ENCODE measurements around the gene CTXN2.

CTXN2 gene

DNA sequence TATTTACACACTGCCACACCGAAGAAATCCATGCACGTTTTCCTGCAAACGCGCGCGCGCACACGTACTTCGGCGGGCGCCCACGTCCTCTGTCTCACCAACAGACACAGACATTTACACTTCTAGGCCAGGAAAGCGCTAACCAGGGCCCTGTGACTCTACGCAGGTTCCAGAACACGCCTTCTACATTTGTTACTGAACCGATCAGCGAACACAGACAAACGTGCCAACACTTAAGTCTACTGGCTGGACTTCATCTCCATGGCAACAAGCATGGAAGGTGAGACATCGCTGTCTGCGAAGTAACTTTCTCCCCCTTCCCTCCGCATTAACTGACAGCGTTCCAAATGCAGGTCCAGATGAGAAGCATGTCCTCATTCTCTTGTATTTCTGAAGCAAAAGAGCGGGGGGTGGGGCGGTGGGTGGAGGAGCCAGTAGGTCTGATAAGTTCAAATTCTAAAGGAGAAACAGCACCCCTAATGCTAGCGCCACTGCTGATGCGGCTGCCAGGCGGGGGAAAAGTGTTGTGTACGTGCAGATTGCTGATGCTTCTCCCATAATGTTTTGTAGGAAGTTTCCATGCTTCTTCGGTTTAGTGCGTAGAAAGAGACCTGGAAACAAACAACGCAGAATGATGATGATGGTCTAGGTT lies at the start of gene CTXN2:
Gene CTXN2, plus strand, starts transcription at position 92 of the 652 bp plus-strand sequence. CDS start 9,636 bp downstream, outside the sequence.
- no peak for DNase-seq

DNA sequence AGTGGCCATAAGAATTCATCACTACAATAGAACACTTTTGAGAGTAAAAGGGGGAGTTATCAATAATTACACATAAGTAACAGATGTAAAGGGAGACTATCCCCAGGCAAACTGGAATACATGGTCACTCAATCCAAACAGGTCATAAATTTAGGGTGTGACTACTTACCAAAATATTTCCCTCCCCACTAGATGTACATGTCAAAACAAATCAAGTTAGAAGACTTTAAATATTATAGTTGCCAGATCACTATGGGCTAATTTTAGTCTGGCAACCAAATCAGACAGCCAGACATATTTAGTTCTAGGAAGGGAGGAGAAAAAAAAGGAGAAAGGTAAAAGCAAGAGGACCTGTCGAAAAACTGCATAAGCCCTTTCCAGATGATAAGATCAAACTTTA lies 47.6 kb upstream of the CTXN2 start:
- DNase-seq, result no peak

DNA sequence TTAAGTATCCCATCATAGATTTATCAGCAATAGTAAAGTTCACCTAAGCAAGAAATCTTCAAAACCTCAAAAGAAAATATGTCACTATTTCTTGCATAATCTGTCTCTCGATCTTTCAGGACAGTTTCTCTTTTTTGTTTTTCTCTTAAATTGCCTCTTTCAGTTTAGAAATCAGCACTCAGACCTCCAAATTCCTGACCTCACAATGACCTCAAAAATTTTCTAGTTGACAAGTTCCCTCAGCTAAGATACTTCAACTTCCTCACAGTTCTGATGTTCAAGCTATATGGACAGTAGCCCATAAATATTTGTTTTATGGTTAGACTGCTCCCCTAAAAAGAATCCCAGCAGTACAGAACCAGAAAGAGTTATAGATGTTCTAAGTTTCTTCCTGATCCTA lies 46.6 kb upstream of the CTXN2 start:
- DNase-seq, result no peak

DNA sequence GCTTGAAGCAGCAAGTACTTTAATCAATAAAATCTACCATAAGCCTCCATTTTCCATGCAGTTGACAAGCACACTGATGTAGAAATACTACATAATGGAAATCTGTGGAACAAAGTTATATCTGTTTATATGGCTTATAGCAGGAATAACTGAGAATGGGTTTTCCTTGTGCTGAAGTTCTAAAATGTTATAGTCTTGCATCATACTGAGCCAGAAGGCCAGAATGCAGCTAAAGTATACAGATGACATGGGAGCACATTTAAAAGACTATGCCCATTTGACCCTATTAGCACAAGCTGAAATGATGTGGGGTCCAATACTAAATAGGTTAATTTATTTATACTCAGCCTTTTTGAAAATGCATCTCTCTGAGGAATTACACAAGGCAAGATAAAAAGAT lies 45.5 kb upstream of the CTXN2 start:
- DNase-seq, result no peak

DNA sequence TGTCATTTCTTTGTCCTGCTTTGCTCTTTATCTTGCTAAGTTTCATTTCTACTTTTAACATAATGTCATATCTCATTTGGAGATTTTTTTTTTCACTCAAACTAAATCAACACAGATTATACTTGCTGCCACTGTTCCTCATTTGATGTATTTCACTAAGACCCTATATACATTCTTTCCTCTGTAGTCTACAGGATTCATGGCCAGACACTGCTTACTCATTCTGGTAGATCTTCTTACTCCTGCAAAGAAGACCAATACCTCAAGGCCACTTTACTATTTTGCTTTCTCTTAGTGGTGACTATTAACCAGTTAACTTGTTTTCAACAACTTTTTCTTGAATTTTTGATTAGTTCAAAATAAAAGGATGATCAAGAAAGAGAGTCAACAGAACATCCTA lies 44.1 kb upstream of the CTXN2 start:
- DNase-seq, result no peak

DNA sequence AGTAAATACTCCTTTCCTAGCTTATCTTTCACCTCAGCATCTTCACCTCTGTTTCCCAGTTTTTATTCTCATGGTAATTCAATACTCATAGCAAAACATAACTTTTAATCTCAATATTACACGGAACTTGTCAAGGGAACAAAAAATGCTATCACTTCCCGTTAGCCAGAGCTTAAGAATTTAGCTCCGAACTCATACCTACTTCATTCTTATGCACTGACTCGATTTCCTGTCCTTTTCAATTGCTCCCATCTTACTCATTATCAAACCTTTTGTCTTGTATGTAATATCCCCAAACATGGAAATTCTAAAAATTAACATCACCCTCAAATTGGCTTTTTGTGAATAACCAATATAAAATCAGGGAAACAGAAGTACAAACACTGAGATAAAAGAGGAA lies 41.6 kb upstream of the CTXN2 start:
- DNase-seq, result no peak

DNA sequence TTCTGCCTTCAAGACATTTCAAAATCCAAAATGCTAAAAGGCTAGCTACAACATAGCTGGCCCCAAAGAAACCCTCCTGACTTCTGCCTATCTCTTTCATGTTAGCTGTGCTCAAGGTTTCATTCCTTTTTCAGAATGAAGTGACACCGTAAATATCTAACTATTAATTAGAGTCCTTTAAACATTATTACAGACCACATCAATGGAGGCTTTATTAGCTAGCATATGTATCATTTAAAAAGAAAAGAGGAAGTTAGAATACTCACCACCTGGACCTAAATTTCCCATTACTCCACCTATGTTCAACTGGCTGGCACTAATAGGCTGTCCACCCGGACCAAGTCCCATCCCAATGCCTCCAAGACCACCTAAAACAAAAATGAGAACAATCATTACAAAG lies 37.9 kb upstream of the CTXN2 start:
- DNase-seq, result no peak

DNA sequence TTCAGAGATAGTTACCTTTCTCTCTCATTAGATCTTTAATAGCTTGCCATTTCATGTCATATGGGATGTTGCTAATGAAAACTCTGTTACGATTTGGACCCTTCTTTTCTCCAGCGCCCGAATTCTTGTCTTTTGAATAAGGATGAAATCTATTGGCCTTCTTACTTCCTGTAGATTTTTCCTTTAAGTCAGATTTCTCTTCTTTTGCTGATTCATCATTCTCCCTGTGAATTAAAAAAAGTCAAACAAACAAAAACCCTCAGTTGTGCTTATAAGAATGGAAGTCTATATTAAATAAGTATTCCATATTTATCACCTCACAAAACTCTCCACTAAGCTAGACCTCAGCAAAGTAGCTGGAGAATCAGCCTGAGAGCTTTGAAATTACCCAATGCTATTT lies 22.8 kb upstream of the CTXN2 start:
- no peak for DNase-seq

DNA sequence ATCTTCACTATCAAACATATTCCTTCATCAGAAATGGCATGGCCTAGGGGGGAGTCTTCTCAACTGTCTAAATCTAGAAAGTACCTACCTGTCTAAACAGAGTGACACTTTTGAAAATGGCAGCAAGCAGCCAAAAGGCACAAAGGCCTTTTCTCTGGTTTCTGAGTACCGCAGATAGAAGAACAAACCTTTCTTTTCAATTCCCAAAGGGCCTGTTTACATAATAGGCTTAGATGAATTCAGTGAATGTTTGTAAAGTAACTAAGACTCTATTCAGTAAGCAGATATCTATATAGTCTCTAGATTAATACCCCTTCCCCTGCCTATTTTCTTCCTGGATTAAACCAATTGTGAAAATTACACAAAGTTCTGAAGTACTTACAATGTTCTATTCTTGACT lies 20.5 kb upstream of the CTXN2 start:
- DNase-seq, result no peak

DNA sequence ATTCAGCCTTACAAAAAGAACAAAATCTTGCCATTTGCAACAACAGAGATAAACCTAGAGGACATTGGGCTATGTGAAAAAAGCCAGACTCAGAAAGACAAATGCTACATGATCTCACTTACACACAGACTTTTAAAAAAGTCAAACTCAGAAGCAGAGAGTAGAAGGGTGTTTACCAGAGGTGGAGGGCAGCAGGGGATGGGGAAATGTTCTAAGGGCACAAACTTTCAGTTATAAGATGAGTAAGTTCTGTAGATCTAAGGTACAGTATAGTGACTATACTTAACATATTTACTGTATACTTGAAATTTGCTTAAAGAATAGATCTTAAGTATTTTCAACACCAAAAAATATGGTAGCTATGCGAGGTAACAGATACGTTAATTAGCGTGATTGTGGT lies 16.3 kb upstream of the CTXN2 start:
- DNase-seq, result no peak

DNA sequence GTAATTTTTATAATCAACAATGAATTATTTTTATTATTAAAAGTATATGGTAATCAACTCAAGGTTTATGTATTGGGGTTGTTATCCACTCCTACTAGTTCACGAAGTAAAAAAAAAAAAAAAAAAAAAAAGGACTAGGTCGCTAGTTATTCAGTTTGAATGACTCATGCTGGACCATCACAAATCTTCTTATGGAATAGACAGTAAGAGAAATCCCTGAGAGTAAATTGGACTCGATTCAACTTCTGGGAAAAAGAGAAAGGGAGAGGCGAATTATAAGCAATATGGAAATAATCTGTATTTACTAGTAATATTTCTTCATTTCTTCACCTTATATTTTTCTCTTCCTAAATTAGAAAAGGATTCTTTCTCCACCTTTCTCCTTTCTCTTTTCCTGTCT lies 15.4 kb upstream of the CTXN2 start:
- no peak for DNase-seq

DNA sequence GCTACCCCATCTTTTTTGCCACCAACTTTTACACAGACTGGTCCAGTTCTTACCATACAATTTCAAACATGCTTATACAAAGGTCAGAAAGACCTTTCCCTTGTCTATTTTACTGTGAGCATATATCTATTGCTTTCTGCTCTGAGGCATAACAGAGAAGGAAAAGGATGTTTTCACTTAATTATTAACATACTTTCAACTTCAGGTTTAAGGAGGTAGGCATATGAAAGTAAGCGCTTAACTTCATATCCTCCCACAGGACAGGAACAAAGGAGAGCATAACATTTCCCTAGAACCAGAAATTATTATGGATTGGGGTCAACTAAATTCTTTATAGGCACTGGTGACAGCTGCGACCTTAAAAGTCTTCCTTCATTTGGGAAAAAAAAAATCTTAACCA lies 14.5 kb upstream of the CTXN2 start:
- DNase-seq, result no peak

DNA sequence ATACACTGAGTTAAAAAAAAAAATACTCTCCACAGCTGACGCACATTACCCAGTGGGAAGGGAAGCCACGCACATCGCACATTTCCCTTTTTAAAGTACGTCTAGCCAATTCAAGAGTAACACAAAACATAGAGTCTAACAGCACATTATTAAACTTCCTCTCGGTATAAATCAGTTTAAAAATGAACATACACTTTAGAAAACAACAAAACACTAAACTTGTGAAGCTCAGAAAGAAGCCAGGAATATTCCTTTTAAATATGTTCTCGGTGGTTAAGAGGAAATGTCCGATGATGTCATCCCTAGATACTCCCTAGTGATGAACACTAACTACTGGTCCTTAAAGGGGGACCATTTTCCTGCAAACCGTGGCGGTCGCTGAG lies 14.1 kb upstream of the CTXN2 start:
- peak; percentile 47 for DNase-seq

DNA sequence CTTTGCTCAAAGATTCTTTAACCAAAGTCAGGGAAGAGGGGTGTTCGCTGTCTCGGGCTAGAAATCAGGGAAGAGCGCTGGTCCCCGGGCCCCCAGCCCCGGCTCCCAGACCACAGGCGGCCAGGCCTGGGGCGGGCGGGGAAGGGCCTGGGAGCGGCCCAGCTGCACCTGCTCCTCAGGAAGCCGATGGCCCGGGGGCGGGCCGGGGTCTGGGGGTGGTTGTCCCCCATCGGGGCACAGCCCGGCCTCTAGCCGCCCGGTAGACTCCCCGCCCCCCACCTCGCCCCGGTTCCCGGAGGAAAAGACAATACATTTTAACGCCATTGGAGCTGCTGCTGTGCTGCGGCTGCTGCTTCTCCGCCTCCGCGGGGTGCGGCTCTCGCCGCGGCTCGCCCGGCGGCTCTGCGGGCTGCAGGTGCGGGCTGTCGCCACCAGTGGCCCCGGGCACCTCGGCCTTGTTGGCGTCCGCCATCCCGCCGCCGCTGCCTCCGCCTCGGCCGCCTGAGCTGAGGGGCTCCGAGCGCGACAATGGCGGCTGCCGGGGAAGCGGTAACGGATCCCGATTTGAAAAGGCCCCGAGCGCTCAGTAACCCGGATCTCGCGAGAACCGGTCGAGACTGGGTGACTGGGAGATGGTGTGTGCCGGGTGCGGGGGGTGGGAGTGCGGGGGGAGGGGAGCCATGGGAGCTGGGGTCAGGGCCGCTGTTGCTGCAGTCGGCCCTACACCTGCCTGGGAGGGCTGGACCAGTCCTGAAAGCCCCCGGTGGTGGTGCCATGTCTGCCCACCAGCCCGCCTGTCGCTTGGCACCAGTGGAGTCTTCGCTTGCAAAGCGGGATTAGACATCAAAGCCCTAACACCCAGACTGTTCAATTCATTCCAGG lies 13.5 kb upstream of the CTXN2 start, which contains the start of gene MYEF2:
Gene MYEF2, minus strand, starts transcription at position 530 of the 882 bp plus-strand sequence. Its CDS starts 58 bp downstream, at position 472.
- DNase-seq, result peak; percentile 26

DNA sequence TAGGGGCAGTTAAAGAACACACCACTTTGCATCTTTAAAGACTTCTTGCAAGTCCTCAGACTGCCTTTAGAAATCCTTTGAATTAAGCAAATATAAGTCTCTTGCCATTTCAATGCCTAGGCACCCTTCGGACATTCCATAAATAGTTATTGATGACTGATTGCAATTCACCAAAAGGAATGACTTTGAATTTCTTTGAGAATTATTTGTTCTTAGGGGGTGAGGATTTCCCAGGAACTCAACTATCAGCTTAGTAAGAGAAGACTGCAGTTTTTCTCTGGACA lies 12.9 kb upstream of the CTXN2 start:
- no peak for DNase-seq

DNA sequence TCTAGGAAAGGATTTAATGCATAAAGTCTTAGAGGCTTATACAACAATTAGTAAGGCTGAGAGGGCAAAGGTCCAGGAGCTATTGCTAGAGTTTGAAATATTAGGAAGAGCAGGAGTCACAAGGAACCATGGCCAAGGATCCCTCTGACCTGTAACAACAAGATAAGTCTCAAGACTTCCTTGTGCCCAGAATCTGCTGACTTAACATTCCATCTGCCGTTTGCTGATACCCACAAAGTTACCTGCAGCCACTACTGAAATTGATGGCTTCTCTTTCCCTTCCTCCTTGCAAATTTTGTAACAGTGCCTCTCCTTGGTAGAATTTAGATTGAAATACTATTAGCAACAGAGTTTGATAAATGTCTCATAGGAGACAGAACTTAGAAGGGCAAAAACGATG lies 8.7 kb upstream of the CTXN2 start:
- DNase-seq, result no peak

DNA sequence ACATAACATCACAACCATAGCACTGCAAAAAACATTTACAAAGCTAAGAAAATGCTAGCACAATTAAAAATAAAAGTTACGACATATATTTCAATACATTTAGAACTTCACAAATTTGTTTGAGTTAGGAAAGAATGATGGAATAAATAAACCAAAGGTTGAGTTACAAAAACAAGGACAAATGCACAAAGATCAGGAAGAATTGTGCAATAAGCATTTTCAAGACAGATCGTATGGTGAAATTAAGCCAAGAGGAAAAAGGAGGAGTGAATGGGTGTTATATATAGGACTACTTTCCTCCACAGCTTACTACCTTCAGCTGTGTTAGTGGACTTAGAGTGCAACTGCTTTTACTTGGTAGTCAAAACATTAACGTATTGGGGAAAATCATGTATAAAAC lies 5.9 kb upstream of the CTXN2 start:
- DNase-seq, result no peak

DNA sequence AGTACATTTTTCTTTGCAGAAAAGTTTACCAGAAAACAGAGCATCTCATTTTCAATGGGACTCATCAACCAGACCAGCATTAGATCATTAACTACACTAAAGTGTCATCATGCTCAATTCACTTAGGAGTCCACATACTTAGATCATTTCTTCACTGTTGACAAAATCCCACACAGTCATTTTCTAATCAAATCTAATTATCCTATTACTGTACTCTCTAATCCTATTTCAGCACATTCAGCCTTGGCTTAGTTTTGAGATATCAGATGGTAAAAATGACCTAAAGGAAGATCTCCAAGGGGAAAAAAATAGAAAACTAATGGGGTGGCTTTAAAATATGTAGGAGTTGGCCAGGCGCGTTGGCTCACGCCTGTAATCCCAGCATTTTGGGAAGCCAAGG lies 5.2 kb upstream of the CTXN2 start:
- no peak for DNase-seq

DNA sequence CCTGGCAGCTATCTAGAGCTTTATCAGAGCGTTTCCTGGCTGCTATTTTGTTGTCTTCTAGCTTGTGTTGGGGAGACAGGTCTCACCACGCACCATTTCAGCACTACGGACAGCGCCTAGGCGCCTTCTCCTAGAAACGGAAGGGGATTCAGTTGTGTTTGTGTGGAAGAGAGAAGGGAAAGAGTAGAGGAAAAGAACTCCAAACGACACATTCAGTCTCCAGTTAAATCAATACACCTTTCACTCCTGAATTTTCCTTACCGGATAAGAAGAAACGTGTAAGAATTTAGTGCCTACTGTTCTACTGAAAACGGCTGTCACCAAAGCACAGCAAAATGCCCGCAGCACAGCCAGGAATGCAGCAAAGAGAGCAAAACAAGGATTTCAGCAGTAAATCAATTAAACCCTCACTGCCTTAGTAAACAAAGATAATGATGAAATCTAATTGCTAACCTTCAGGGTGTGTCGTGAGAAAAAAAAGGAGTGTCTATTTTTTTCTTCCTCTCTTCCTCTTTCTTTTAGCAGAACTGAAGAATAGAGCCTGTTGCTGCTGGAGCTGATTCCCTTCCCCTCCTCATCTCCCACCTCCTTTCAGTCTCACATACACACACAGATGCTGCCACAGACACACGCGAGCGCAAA lies 412 bp upstream of the CTXN2 start:
- DNase-seq, result no peak

DNA sequence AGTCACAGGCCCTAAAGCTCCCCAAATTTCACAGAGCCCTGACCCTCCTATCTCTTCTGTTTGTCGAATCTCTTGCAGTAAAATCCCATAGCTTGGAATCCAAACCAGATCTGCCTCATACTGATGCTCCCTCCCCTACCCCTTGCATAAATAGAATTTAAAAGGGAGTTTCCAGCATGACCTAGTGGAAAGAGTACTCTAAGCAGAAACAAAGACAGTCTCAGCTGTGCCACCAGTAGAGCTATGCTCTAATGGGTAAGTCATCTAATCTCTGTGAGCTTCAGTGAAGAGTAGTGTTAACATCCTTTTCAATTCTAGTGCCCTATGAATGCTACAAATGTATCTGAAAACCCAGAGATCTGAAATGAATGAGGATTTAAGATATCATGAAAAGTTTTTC lies 10.6 kb downstream of the CTXN2 start:
- DNase-seq, result no peak

DNA sequence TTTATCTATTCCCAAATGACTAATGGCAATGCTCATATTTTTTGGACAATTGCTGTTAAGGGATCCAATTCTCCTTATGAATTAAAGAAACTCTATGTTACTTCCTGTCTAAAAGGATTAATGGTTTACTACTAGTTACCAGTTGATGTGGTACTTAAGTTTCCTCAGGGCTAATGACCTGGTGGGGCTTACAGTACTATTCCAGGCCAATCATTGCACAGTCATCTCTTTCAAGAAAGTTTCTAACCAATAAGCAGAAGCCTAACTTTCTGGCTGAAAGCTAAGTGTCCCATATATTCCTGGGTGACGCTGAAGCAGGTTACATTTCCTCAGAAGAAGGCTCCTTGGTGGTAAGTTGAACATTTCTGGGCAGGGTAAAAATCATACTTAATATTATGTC lies 14.5 kb downstream of the CTXN2 start, which contains the start of gene SLC12A1:
Gene SLC12A1, plus strand, starts transcription at position 322 of the 400 bp plus-strand sequence. CDS start 1,418 bp downstream, outside the sequence.
- DNase-seq, result no peak

DNA sequence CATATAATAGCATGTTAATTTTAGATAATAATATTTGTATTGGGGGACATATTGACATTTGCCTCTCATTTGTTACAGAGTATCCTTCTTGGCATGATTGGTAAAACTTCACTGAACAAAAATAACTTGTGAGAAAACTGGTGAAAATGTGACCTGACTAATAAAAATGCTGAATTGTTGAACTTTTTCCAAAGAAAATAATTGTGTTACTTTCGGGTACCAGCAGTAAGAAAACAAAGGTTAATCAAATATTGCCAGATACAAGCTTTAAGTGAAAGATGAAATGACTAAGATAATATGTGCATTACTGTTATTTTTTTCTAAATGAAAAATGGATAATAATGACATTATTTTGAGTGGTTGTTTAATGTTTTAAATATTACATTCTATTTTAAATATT lies 29.8 kb downstream of the CTXN2 start:
- no peak for DNase-seq

DNA sequence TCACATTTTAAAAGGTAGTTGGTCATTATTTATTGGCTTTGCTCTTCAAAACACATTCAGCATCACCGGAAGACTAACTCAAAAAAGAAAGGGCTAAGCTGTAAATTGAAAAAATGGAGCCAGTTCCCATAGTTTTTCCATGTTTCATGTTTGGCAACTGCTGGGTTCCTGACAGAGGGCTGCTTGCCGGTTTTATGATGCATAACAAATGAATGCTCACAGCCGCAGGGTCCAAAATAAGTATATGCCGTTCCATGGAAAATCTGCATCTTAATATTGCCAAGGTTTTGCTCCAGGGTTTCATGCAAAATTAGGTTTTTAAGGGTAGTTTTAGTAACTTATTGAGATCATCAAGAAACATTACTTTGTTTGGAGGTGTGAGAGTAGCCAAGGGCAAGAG lies 30.4 kb downstream of the CTXN2 start:
- DNase-seq, result peak; percentile 2

DNA sequence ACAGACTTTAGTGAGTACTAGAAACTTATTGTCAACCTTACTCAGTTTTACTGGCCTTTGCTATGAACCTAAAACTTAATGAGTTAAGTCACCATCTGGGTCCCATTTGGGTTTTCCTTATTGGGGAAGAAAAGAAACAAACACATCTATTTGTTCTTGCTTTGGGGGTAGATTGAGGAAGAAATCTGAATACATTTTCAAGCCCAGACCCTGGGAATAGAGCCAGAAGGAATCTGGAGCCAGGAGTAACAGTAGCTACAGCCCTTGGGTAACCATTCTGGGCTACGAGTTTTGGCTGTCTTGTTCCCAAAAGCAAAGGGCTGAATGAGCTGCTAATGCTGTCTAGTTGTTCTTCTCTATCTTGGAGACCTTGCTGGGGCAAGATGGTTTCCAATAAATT lies 31.2 kb downstream of the CTXN2 start:
- no peak for DNase-seq

Data from NCI-H1694 (cell line).